Coronary artery (tissue), 2 donors: ENCODE results near the gene COX6A1.

Source experiments
- DNase-seq: peaks from one replicate; pipeline ENCODE4 v3.0.0-alpha.2; 2017; ENCODE audit warnings: low spot score
- H3K27ac ChIP-seq, 2 donors: fragments of 200-600 bp; sonication (generic); one replicate each; pipeline ENCODE4 v1.5.1; 2016 to 2019
- H3K4me3 ChIP-seq: fragments of 200-600 bp; sonication (generic); 2 replicates; pipeline ENCODE4 v1.5.1; 2016; ENCODE audit warnings: mild to moderate bottlenecking, moderate library complexity
- TF ChIP-seq, protein P1 (sequence below): fragments of 200-600 bp; sonication (generic); IDR thresholded peaks from one replicate; pipeline ENCODE4 v1.5.1; 2019; ENCODE audit warnings: antibody characterized with exemption

Gene COX6A1

DNA sequence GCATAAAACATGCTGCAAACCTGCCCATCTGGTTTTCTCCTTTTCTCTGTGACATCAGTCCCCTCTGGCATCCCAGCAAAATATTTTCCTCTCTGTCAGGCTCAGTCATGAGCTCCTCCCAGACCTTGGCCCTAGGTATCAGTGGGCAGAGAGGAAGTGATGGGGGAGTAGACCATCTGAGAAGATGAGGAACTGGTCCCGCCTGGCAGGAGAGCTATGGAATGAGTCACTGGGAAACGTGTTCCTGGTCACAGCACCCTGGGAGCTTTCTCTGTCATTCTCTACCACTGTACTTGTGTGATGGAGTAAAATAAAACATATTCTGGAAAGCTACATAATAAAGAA lies 36.7 kb downstream of the COX6A1 start:
- TF ChIP-seq, protein P1, sequence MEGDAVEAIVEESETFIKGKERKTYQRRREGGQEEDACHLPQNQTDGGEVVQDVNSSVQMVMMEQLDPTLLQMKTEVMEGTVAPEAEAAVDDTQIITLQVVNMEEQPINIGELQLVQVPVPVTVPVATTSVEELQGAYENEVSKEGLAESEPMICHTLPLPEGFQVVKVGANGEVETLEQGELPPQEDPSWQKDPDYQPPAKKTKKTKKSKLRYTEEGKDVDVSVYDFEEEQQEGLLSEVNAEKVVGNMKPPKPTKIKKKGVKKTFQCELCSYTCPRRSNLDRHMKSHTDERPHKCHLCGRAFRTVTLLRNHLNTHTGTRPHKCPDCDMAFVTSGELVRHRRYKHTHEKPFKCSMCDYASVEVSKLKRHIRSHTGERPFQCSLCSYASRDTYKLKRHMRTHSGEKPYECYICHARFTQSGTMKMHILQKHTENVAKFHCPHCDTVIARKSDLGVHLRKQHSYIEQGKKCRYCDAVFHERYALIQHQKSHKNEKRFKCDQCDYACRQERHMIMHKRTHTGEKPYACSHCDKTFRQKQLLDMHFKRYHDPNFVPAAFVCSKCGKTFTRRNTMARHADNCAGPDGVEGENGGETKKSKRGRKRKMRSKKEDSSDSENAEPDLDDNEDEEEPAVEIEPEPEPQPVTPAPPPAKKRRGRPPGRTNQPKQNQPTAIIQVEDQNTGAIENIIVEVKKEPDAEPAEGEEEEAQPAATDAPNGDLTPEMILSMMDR, result no peak
- no peak for DNase-seq
- H3K4me3 ChIP-seq, result no peak overlapping the region
- H3K27ac ChIP-seq, result no peak overlapping the region

DNA sequence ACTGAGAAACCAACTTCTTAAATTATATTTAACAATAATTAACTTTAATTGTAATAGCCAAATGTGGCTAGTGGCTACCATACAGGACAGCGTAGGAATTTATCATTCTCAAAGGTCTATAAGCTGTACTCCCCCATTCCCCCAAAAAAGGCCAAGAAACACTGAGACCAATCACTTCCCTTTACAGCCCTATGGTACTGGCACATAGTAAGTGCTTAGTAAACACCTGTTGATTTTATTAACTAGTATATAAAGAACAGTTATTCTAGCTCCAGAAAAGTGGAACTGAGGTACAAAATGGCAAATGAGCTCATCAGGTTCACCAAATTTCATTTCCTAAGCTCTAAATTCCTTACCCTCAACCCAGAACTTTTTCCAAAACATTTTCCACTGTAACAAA lies 37.7 kb downstream of the COX6A1 start:
- H3K27ac ChIP-seq, result no peak overlapping the region
- no peak overlapping the region for H3K4me3 ChIP-seq
- TF ChIP-seq, protein P1, result no peak
- DNase-seq, result no peak

DNA sequence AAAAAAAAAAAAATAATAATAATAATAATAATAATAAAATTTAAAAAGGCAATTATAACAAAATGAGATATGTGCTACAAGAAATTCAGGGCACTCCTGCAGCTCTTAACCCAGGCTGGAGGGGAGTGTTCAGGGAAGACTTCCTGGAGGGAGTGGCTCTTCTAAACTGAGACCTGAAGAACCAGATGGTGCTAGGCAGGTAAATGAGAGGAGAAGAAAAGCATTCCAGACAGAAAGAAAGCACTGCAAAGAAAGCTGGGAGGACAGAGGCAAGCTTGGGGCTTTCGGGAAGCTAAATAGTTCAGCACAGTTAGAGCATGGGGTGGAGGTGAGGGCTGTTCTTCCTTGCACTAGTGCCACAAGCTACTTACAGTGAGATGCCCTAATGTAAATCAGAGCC lies 41.5 kb downstream of the COX6A1 start:
- TF ChIP-seq, protein P1, result no peak
- no peak for DNase-seq
- Histone ChIP-seq H3K4me3 (no peak overlapping the region), H3K27ac (no peak overlapping the region)

DNA sequence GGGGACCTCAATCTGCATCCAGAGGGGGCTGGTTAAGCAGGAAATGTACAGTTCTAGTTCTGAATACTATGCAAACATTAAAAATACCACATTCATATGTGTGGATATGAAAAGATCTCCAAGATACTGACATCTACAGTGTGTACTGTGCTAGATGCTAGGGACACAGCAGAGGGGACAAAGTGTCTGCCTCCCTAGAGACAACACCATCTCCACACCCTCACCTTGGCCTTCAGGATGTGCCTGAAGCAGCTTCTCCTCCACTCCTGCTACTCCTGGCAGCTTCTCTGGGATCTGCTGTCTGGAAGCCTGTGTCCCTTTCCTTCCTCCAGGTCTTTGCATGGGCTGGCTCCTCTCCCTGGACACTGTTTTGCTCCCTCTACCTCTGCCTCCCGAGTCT lies 42.3 kb downstream of the COX6A1 start:
- DNase-seq, result no peak
- H3K27ac ChIP-seq, result no peak overlapping the region
- TF ChIP-seq, protein P1, result no peak

DNA sequence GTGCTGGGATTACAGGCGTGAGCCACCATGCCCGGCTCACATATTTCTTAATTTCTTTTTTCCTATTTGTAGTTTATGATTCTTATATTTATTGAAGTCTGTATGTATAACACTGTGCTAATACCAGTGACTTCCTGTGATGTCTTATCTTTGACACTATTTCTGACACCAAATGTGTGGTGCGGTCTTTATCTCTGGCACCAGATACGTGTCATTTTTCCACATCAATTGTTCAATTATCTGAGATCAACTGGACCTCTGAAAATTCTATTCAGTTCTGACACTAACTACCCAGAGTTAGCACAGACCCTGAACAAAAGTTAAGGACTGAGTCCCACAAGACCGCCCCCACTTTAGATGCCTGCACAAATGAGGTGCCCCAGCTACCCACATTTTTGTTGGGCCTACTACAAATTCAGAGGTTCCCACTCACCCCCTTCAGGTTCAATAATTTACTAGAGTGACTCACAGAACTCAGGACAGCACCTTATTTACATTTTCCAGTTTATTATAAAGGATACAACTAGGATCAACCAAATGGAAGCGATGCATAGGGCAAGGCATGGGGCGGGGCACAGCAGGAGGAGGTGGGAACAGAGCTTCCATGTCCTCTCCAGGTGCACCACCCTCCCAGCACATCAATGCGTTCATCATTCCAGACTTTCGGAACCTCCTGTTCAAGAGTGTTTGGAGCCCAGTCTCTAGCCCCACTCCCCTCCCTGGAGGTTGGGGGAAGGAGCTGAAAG lies 43.3 kb downstream of the COX6A1 start:
- Histone ChIP-seq H3K27ac (no peak overlapping the region), H3K4me3 (no peak overlapping the region)
- TF ChIP-seq, protein P1, result no peak
- no peak for DNase-seq

More for the DNA sequence above, 42.3 kb downstream of the COX6A1 start:
- no peak overlapping the region for H3K4me3 ChIP-seq

DNA sequence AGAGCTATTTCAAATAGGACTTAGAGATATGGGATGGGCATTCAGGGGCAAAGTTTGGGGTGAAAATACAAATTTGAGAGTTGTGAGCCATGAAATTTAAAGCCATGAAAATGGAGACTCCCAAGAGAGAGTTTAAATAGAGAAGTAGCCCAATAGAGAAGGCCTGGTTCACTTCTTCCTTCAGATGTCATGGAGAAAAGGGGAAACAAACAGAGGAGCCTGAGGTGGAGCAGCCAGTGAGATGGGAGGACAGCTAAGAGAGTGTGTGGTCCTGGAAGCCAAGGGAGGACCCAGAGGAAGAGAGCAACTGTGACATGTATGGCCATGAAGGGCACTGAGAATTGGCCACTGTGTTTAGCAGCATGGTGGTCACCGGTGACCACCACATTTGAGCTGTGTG lies 45.7 kb downstream of the COX6A1 start:
- H3K4me3 ChIP-seq, result no peak overlapping the region
- TF ChIP-seq, protein P1, result no peak
- H3K27ac ChIP-seq, result no peak overlapping the region

More for the DNA sequence above, 45.7 kb downstream of the COX6A1 start:
- DNase-seq, result no peak
